Uterus (tissue), 2 donors: ENCODE data around the gene GAST.

Experiments
- POLR2A ChIP-seq, 2 donors: fragments of 450-650 bp; IDR thresholded peaks; one replicate each; pipeline ENCODE4 v1.6.1; 2016; ENCODE audit warnings: antibody characterized with exemption in 2 of 2, mild to moderate bottlenecking in 1 of 2, moderate library complexity in 1 of 2
- TF ChIP-seq, protein P1 (sequence below), 4 experiments: fragments of 200-600 bp in 2 of 4; fragments of 450-650 bp in 2 of 4; sonication (generic) in 2 of 4; IDR thresholded peaks; one replicate each; pipeline ENCODE4 v1.5.1; 2016 to 2019; ENCODE audit warnings: antibody characterized with exemption in 4 of 4, mild to moderate bottlenecking in 2 of 4, moderate library complexity in 1 of 4

DNA sequence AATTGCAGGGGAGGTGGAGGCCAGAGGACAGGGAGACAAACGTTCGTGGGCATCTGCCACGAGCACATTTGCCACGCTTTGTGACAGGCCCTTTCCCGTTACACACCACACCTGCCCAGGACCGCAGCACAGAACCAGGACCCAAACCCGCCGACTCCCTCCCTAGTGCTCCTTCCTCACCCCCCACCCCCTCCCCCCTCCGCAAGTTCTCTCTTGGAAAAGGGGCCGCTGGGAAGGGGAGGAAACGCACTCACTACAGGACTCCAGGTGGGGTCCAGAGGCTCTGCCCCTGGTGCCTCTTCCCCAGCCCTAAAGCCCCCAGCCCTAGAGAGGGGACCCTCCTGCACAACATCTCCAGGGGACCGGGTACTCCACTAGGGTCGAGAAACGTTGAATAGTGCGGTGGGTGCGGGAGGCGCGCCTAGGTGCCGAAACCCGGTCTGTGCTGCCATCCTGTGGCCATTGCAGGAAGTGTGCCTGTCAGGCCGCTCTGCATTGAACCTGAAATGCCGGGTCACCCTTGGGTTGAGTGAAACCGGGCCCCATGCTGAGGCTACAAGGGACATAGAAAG, 45.3 kb upstream of the GAST start:
- TF ChIP-seq POLR2A (IDR thresholded peaks at IDR 0.05): no peak
- TF ChIP-seq, protein P1, sequence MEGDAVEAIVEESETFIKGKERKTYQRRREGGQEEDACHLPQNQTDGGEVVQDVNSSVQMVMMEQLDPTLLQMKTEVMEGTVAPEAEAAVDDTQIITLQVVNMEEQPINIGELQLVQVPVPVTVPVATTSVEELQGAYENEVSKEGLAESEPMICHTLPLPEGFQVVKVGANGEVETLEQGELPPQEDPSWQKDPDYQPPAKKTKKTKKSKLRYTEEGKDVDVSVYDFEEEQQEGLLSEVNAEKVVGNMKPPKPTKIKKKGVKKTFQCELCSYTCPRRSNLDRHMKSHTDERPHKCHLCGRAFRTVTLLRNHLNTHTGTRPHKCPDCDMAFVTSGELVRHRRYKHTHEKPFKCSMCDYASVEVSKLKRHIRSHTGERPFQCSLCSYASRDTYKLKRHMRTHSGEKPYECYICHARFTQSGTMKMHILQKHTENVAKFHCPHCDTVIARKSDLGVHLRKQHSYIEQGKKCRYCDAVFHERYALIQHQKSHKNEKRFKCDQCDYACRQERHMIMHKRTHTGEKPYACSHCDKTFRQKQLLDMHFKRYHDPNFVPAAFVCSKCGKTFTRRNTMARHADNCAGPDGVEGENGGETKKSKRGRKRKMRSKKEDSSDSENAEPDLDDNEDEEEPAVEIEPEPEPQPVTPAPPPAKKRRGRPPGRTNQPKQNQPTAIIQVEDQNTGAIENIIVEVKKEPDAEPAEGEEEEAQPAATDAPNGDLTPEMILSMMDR (IDR thresholded peaks at IDR 0.05): peak; percentile 94 to 99 (median 97)
